ENCODE results near the gene CA10.

GRCh38 chr17:51650202-51650601 is 508.3 kb downstream of the CA10 start:
- TF ChIP-seq CTCF (optimal IDR thresholded peaks at IDR 0.05 in 1 of 3, IDR thresholded peaks at IDR 0.05 in 1 of 3, conservative IDR thresholded peaks at IDR 0.05 in 1 of 3; ENCODE audit: extremely low read depth in 1 of 3, insufficient read depth in 2 of 3, low read length in 3 of 3) = no peak
- no peak for TF ChIP-seq EZH2 (IDR thresholded peaks at IDR 0.05; ENCODE audit: low read length)

All from keratinocyte (primary cell).